GM12878 (cell line): ENCODE measurements around the gene MEF2D. TPM values are rescaled to one million over a fixed set of nuclear protein-coding genes. Genes with fewer than 3 reads are reported as not detected.

Experiments used
- ATAC-seq: fragments of 200-7000 bp; cut with Tn5 transposase; 3 replicates; pipeline ENCODE4 v1.9.1; 2020; ENCODE audit warnings: mild to moderate bottlenecking, moderate library complexity
- BruUV-seq: library from RNA; stranded (reverse); fragments of 400-500 nt; replicated peaks from 2 replicates; lab custom pipeline; 2021; lab: Mats Ljungman, UMichigan
- CTCF ChIA-PET: fragments of 300-600 bp; sonication (Branson Sonifier 250); formaldehyde crosslinking; extraction: SDS; loops from one replicate; lab custom pipeline; 2021; ENCODE audit warnings: inconsistent platforms; lab: Yijun Ruan, JAX
- POLR2A ChIA-PET: fragments of 350-600 bp; formaldehyde crosslinking; extraction: SDS; loops from one replicate; lab custom pipeline; 2021; ENCODE audit warnings: inconsistent platforms; lab: Charles Lee
- RAD21 ChIA-PET: fragments of 300-600 bp; sonication (Branson Sonifier 250); formaldehyde crosslinking; loops from one replicate; lab custom pipeline; 2023; ENCODE audit warnings: antibody characterized with exemption; ENCODE audit not compliant: unreplicated experiment; lab: Charles Lee
- SMC1A ChIA-PET: fragments of 300-600 bp; sonication (Branson Sonifier 250); formaldehyde crosslinking; loops from one replicate; lab custom pipeline; 2023; ENCODE audit not compliant: unreplicated experiment, uncharacterized antibody; lab: Charles Lee
- DNase-seq: peaks from one replicate; pipeline ENCODE4 v3.0.0-alpha.2; 2011; ENCODE audit warnings: low read depth, low spot score
- FAIRE-seq: peaks from 3 replicates; lab custom pipeline; 2011; peaks lifted over from hg19 to GRCh38; lab: Jason Lieb, UNC
- H2AFZ ChIP-seq: 2 replicates; pipeline ENCODE4 v1.6.0; 2011; ENCODE audit warnings: low read depth, low read length, control low read depth; ENCODE audit not compliant: control insufficient read depth
- H3K27ac ChIP-seq: 2 replicates; pipeline ENCODE4 v1.5.1; 2011; ENCODE audit warnings: control low read depth; ENCODE audit not compliant: control insufficient read depth, insufficient read depth
- H3K27me3 ChIP-seq, 2 experiments: replicated peaks in 1 of 2; 2 replicates each; pipeline versions ENCODE4 v1.6.0 to v1.6.1; 2011; ENCODE audit warnings: low read length in 1 of 2; ENCODE audit not compliant: control insufficient read depth in 2 of 2, insufficient read depth in 2 of 2
- H3K36me3 ChIP-seq, 2 experiments: 2 replicates each; pipeline ENCODE4 v1.5.1; 2011; ENCODE audit warnings: low read length in 1 of 2; ENCODE audit not compliant: control insufficient read depth in 2 of 2, insufficient read depth in 2 of 2
- H3K4me1 ChIP-seq: 2 replicates; pipeline ENCODE4 v1.6.1; 2011; ENCODE audit warnings: mild to moderate bottlenecking, low read length, moderate library complexity, mixed read lengths; ENCODE audit not compliant: control insufficient read depth, insufficient read depth
- H3K4me2 ChIP-seq: 2 replicates; pipeline ENCODE4 v1.6.0; 2011; ENCODE audit warnings: control low read depth; ENCODE audit not compliant: control insufficient read depth, insufficient read depth
- H3K4me3 ChIP-seq: fragments of 200-600 bp; sonication (generic); 2 replicates; pipeline ENCODE4 v1.5.1; 2016
- H3K79me2 ChIP-seq: 2 replicates; pipeline ENCODE4 v1.6.0; 2011; ENCODE audit warnings: low read length; ENCODE audit not compliant: control insufficient read depth, insufficient read depth
- H3K9ac ChIP-seq: 2 replicates; pipeline ENCODE4 v1.8.0; 2011; ENCODE audit warnings: low read length, control low read depth, mixed read lengths; ENCODE audit not compliant: control insufficient read depth, insufficient read depth
- H3K9me3 ChIP-seq: replicated peaks from 3 replicates; pipeline ENCODE4 v1.5.1; 2011; ENCODE audit warnings: mild to moderate bottlenecking, low read length; ENCODE audit not compliant: control insufficient read depth, insufficient read depth
- H4K20me1 ChIP-seq: 2 replicates; pipeline ENCODE4 v1.6.0; 2011; ENCODE audit not compliant: control insufficient read depth, insufficient read depth
- CHD2 ChIP-seq: IDR thresholded peaks from 2 replicates; pipeline ENCODE4 v1.6.1; 2011; ENCODE audit warnings: low read depth, low read length, improper control_type of control experiment, borderline replicate concordance
- CHD4 ChIP-seq: fragments of 200-600 bp; sonication (generic); IDR thresholded peaks from 2 replicates; pipeline ENCODE4 v1.6.1; 2016; ENCODE audit warnings: mild to moderate bottlenecking
- CREB1 ChIP-seq: IDR thresholded peaks from 2 replicates; pipeline ENCODE4 v1.6.1; 2012; ENCODE audit warnings: low read depth, mild to moderate bottlenecking, inconsistent platforms
- EGR1 ChIP-seq, 2 experiments: IDR thresholded peaks; 1 replicate in 1 of 2; 2 replicates in 1 of 2; pipeline ENCODE4 v1.6.1; 2011 to 2012; ENCODE audit warnings: low read depth in 2 of 2, low read length in 2 of 2, borderline replicate concordance in 1 of 2, mild to moderate bottlenecking in 1 of 2, moderate library complexity in 1 of 2
- LARP7 ChIP-seq: fragments of 450-650 bp; IDR thresholded peaks from 2 replicates; pipeline ENCODE4 v1.6.1; 2017; ENCODE audit warnings: mild to moderate bottlenecking
- MEF2B ChIP-seq: fragments of 450-650 bp; IDR thresholded peaks from 2 replicates; pipeline ENCODE4 v1.6.1; 2018; ENCODE audit warnings: mild to moderate bottlenecking, moderate library complexity; ENCODE audit not compliant: partially characterized antibody, poor library complexity, severe bottlenecking
- MTA3 ChIP-seq: IDR thresholded peaks from 2 replicates; pipeline ENCODE4 v1.6.1; 2012; ENCODE audit warnings: low read length, inconsistent platforms, borderline replicate concordance
- NBN ChIP-seq: fragments of 450-650 bp; IDR thresholded peaks from 2 replicates; pipeline ENCODE4 v1.6.1; 2016
- POLR2AphosphoS5 ChIP-seq: IDR thresholded peaks from 2 replicates; pipeline ENCODE4 v1.6.1; 2011; ENCODE audit warnings: mild to moderate bottlenecking, low read length, inconsistent platforms
- SMARCA5 ChIP-seq: fragments of 450-650 bp; IDR thresholded peaks from 2 replicates; pipeline ENCODE4 v1.6.1; 2017; ENCODE audit warnings: mild to moderate bottlenecking
- TAF1 ChIP-seq: IDR thresholded peaks from 2 replicates; pipeline ENCODE4 v1.6.1; 2011; ENCODE audit warnings: mild to moderate bottlenecking, low read depth, low read length, borderline replicate concordance
- WGBS: methylation state at CpG from one replicate; pipeline ENCODE4 v1.1.6; 2016; ENCODE audit warnings: low lambda C conversion rate; ENCODE audit not compliant: insufficient replicate concordance, insufficient coverage; ENCODE audit errors: missing lambda C conversion rate; 5-methylcytosine and 5-hydroxymethylcytosine counted together
- in situ Hi-C: fragments of 300-500 bp; cut with MboI; formaldehyde crosslinking; loops from 9 replicates; pipeline ENCODE4 v1.14.3; 2018; ENCODE audit warnings: mixed read lengths
- intact Hi-C: fragments of 100-400 bp; cut with micrococcal nuclease; formaldehyde crosslinking; loops from one replicate; pipeline ENCODE4 v1.14.2; 2022; ENCODE audit not compliant: unreplicated experiment
- polyA plus RNA-seq, 11 experiments: library from polyadenylated mRNA; depleted of rRNA in 4 of 11; unstranded in 6 of 11; stranded (reverse) in 5 of 11; fragments of >200 nt; fragmentation: Nextera tagmentation in 4 of 11; fragmentation: Illumina TruSeq in 1 of 11; extraction: Ambion mirVana in 4 of 11; extraction: Trizol in 1 of 11; gene quantifications; 1 replicate in 1 of 11; 2 replicates in 10 of 11; pipeline versions ENCODE4 v1.2.1 to v1.2.3, GENCODE V29; 2011 to 2016; ENCODE audit warnings: inconsistent platforms in 2 of 11, missing spikeins in 2 of 11, low read depth in 1 of 11
- total RNA-seq, 4 experiments: library from RNA; depleted of rRNA in 3 of 4; stranded (reverse); fragments of >200 nt in 3 of 4; fragmentation: Illumina TruSeq in 1 of 4; extraction: Trizol in 1 of 4; gene quantifications; 2 replicates each; pipeline versions ENCODE4 v1.2.1 to v1.2.3, GENCODE V29; 2013 to 2021
- TF ChIP-seq, protein P1 (sequence below): fragments of 450-650 bp; IDR thresholded peaks from 2 replicates; pipeline ENCODE4 v1.6.1; 2017; ENCODE audit warnings: mild to moderate bottlenecking, moderate library complexity
- TF ChIP-seq, protein P2 (sequence below): fragments of 450-650 bp; IDR thresholded peaks from 2 replicates; pipeline ENCODE4 v1.6.1; 2017; ENCODE audit warnings: low read depth, mild to moderate bottlenecking, moderate library complexity
- TF ChIP-seq, protein P3 (sequence below): IDR thresholded peaks from 2 replicates; pipeline ENCODE4 v1.6.1; 2011; ENCODE audit warnings: low read depth, low read length, improper control_type of control experiment, borderline replicate concordance
- TF ChIP-seq, protein P4 (sequence below): IDR thresholded peaks from 2 replicates; pipeline ENCODE4 v1.6.1; 2012; ENCODE audit warnings: low read depth, low read length, improper control_type of control experiment

The MEF2D gene
- total and polyA plus RNA-seq, 10 of the 15 experiments (the other 5 are each of a cell fraction or from before 2014, with no cell fraction given) = 0.61 to 53.0 (median 15.2) TPM

DNA sequence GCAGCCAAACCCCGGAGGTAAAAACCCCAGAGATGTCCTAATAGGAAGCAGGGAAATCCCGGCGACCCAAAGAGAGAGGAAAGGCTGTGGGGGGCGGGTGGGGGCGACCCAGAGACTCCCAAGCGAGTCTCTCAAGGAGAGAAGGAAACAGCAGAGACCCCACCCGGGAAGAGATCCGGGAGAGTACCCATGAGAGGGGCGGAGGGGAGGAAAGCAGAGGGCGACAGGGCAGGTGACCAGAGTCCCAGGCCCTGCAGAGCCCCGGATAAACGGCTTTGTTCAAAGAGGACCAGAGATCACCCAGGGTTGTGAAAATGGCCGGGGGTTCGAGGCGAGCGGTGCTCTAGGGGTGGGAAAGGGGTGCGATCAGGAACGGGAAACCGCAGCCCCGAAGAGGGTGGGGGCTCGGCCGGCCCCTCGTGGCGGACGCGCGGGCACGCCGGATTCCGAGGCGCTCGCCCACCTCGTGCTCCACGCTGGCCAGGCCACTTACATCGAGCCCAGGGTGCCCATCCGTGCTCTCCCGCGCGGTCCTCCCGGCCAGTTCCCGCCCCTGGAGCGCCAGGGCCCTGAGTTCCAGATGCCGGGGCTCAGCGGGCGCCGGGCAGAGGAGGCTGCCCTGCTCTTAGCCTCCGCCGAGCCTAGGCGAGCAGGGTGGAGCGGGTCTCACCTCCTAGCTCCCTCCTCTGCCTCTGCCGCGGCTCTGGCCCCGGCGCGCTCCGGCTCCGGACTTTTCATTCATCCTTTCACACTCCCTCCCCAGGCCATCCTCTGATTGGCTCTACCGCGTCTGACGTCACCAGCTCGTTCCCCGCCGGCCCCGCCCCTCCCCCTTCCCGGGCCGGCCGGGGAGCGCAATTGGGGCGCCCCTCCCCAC, 79.3 kb downstream of the MEF2D start:
- H3K9me3 ChIP-seq = no peaks in the 10 kb centered on the region
- in situ Hi-C loops (no loop called here), intact Hi-C loops (loop anchor here (2.0 kb wide), 1 partner anchor 24 kb away; no protein-coding TSS in a partner anchor)
- ATAC-seq (peak; percentile 88), FAIRE-seq (no peak), DNase-seq (peak; percentile 39)
- ChIA-PET CTCF (interaction anchor here (0.7 to 1.1 kb wide), 4 partner anchors 25 to 190 kb away, joined by 3 to 6 read pairs (median 4); no protein-coding TSS in a partner anchor), RAD21 (interaction anchor here (1.0 kb wide), 2 partner anchors 25 to 36 kb away, joined by 3 to 4 read pairs; no protein-coding TSS in a partner anchor), SMC1A (interaction anchor here (0.5 kb wide), 1 partner anchor 72 kb away, joined by 3 read pairs; no protein-coding TSS in a partner anchor), POLR2A (no interaction called here)
- H2AFZ ChIP-seq = peak overlapping the region; percentile 59
- no peaks in the 10 kb centered on the region for H3K36me3 ChIP-seq
- peaks cover 8% of the 10 kb centered on the region for H3K4me1 ChIP-seq
- no peaks in the 10 kb centered on the region for H3K79me2 ChIP-seq
- H3K4me3 ChIP-seq = peak overlapping the region; percentile 75
- peak overlapping the region; percentile 33; the same call in 1 of the 2 replicates for H3K27ac ChIP-seq
- peak overlapping the region; percentile 67 for H3K9ac ChIP-seq
- BruUV-seq = no TSS peak
- no peaks in the 10 kb centered on the region for H4K20me1 ChIP-seq
- peak overlapping the region; percentile 77 for H3K4me2 ChIP-seq
- H3K27me3 ChIP-seq = peaks cover 6 to 13% of the 10 kb centered on the region in 2 experiments
- under 1% methylated on average over 41 of the region's 69 CpGs for WGBS
- TF ChIP-seq MTA3 (no peak), CHD2 (peak; percentile 61; the same call in 1 of the 2 replicates), EGR1 (IDR thresholded peaks at IDR 0.05; ENCODE audit: borderline replicate concordance in 1 of 2, low read depth in 2 of 2, low read length in 2 of 2) (peak in 1 of 2 experiments; percentile 29; a peak in 1 of 3 replicates), CHD4 (no peak), MEF2B (no peak), NBN (peak; percentile 68), POLR2AphosphoS5 (peak; percentile 64; the same call in 1 of the 2 replicates), TAF1 (peak; percentile 55; the same call in 1 of the 2 replicates), LARP7 (peak; percentile 67), CREB1 (peak; percentile 89), SMARCA5 (0 out of 2 replicates have a peak, but pooled peaks have one; percentile 32)
- TF ChIP-seq, protein P1, sequence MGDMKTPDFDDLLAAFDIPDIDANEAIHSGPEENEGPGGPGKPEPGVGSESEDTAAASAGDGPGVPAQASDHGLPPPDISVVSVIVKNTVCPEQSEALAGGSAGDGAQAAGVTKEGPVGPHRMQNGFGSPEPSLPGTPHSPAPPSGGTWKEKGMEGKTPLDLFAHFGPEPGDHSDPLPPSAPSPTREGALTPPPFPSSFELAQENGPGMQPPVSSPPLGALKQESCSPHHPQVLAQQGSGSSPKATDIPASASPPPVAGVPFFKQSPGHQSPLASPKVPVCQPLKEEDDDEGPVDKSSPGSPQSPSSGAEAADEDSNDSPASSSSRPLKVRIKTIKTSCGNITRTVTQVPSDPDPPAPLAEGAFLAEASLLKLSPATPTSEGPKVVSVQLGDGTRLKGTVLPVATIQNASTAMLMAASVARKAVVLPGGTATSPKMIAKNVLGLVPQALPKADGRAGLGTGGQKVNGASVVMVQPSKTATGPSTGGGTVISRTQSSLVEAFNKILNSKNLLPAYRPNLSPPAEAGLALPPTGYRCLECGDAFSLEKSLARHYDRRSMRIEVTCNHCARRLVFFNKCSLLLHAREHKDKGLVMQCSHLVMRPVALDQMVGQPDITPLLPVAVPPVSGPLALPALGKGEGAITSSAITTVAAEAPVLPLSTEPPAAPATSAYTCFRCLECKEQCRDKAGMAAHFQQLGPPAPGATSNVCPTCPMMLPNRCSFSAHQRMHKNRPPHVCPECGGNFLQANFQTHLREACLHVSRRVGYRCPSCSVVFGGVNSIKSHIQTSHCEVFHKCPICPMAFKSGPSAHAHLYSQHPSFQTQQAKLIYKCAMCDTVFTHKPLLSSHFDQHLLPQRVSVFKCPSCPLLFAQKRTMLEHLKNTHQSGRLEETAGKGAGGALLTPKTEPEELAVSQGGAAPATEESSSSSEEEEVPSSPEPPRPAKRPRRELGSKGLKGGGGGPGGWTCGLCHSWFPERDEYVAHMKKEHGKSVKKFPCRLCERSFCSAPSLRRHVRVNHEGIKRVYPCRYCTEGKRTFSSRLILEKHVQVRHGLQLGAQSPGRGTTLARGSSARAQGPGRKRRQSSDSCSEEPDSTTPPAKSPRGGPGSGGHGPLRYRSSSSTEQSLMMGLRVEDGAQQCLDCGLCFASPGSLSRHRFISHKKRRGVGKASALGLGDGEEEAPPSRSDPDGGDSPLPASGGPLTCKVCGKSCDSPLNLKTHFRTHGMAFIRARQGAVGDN = 0 out of 2 replicates have a peak, but pooled peaks have one; percentile 35
- TF ChIP-seq, protein P2, sequence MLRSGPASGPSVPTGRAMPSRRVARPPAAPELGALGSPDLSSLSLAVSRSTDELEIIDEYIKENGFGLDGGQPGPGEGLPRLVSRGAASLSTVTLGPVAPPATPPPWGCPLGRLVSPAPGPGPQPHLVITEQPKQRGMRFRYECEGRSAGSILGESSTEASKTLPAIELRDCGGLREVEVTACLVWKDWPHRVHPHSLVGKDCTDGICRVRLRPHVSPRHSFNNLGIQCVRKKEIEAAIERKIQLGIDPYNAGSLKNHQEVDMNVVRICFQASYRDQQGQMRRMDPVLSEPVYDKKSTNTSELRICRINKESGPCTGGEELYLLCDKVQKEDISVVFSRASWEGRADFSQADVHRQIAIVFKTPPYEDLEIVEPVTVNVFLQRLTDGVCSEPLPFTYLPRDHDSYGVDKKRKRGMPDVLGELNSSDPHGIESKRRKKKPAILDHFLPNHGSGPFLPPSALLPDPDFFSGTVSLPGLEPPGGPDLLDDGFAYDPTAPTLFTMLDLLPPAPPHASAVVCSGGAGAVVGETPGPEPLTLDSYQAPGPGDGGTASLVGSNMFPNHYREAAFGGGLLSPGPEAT = 0 out of 2 replicates have a peak, but pooled peaks have one; percentile 3
- TF ChIP-seq, protein P3, sequence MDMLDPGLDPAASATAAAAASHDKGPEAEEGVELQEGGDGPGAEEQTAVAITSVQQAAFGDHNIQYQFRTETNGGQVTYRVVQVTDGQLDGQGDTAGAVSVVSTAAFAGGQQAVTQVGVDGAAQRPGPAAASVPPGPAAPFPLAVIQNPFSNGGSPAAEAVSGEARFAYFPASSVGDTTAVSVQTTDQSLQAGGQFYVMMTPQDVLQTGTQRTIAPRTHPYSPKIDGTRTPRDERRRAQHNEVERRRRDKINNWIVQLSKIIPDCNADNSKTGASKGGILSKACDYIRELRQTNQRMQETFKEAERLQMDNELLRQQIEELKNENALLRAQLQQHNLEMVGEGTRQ = no peak
- TF ChIP-seq, protein P4, sequence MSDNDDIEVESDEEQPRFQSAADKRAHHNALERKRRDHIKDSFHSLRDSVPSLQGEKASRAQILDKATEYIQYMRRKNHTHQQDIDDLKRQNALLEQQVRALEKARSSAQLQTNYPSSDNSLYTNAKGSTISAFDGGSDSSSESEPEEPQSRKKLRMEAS = 0 out of 2 replicates have a peak, but pooled peaks have one; percentile 33
